HL-60 (cell line): ENCODE results near the gene NAT14.

Experiments used
- DNase-seq, 2 experiments: peaks; one replicate each; pipeline ENCODE4 v3.0.0-alpha.2; 2010 to 2020; ENCODE audit warnings: low read depth in 1 of 2, low spot score in 1 of 2
- H3K27ac ChIP-seq: fragments of 250-450 bp; sonication (Bioruptor Pico); replicated peaks from 2 replicates; pipeline ENCODE4 v1.5.1; 2020; ENCODE audit warnings: mild to moderate bottlenecking, moderate library complexity
- H3K27me3 ChIP-seq: fragments of 250-450 bp; sonication (Bioruptor Pico); 2 replicates; pipeline ENCODE4 v1.5.1; 2021; ENCODE audit warnings: mild to moderate bottlenecking, moderate library complexity; ENCODE audit not compliant: insufficient read depth, poor library complexity, severe bottlenecking
- H3K4me3 ChIP-seq: replicated peaks from 2 replicates; pipeline ENCODE4 v1.5.1; 2011; ENCODE audit warnings: mild to moderate bottlenecking, control low read depth, low read length; ENCODE audit not compliant: insufficient read depth
- GABPA ChIP-seq: IDR thresholded peaks from 2 replicates; pipeline ENCODE4 v1.6.1; 2012; ENCODE audit warnings: low read depth
- POLR2AphosphoS5 ChIP-seq: IDR thresholded peaks from 2 replicates; pipeline ENCODE4 v1.6.1; 2012; ENCODE audit warnings: low read depth
- REST ChIP-seq: IDR thresholded peaks from 2 replicates; pipeline ENCODE4 v1.6.1; 2012; ENCODE audit warnings: low read depth; ENCODE audit not compliant: insufficient replicate concordance
- SPI1 ChIP-seq: IDR thresholded peaks from 2 replicates; pipeline ENCODE4 v1.6.1; 2012; ENCODE audit warnings: low read depth, mild to moderate bottlenecking, borderline replicate concordance
- TF ChIP-seq, protein P1 (sequence below): IDR thresholded peaks from one replicate; pipeline ENCODE4 v1.5.1; 2011; ENCODE audit warnings: low read length, control low read depth, inconsistent platforms; ENCODE audit not compliant: insufficient read depth

NAT14 gene

DNA sequence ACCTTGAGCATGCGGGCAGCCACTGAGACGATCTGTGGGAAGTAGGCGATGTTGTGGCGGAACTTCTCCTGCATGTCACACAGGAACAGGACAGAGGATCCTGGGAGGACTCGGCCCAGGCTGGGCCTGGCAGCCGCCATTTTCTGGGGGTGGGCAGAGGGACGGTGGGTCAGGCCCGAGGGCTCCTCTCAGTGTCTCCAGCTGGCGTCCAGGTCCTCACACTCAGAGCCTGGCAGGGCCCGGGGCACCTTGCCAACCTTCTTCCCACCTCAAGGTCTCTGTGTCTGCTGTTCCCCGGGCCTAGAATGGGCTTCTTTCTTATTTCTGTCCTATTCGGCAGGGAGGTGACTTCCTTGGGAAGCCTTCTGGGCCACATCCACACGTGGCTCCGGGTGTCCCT, 28.6 kb upstream of the NAT14 start:
- TF ChIP-seq GABPA: no peak
- TF ChIP-seq, protein P1, sequence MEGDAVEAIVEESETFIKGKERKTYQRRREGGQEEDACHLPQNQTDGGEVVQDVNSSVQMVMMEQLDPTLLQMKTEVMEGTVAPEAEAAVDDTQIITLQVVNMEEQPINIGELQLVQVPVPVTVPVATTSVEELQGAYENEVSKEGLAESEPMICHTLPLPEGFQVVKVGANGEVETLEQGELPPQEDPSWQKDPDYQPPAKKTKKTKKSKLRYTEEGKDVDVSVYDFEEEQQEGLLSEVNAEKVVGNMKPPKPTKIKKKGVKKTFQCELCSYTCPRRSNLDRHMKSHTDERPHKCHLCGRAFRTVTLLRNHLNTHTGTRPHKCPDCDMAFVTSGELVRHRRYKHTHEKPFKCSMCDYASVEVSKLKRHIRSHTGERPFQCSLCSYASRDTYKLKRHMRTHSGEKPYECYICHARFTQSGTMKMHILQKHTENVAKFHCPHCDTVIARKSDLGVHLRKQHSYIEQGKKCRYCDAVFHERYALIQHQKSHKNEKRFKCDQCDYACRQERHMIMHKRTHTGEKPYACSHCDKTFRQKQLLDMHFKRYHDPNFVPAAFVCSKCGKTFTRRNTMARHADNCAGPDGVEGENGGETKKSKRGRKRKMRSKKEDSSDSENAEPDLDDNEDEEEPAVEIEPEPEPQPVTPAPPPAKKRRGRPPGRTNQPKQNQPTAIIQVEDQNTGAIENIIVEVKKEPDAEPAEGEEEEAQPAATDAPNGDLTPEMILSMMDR: no peak
- no peak for TF ChIP-seq REST
- TF ChIP-seq SPI1: no peak
- no peak for TF ChIP-seq POLR2AphosphoS5
- H3K27ac ChIP-seq: no peak overlapping the region
- H3K27me3 ChIP-seq: peaks cover 9% of the 10 kb centered on the region
- DNase-seq: no peak
- H3K4me3 ChIP-seq: no peak overlapping the region

DNA sequence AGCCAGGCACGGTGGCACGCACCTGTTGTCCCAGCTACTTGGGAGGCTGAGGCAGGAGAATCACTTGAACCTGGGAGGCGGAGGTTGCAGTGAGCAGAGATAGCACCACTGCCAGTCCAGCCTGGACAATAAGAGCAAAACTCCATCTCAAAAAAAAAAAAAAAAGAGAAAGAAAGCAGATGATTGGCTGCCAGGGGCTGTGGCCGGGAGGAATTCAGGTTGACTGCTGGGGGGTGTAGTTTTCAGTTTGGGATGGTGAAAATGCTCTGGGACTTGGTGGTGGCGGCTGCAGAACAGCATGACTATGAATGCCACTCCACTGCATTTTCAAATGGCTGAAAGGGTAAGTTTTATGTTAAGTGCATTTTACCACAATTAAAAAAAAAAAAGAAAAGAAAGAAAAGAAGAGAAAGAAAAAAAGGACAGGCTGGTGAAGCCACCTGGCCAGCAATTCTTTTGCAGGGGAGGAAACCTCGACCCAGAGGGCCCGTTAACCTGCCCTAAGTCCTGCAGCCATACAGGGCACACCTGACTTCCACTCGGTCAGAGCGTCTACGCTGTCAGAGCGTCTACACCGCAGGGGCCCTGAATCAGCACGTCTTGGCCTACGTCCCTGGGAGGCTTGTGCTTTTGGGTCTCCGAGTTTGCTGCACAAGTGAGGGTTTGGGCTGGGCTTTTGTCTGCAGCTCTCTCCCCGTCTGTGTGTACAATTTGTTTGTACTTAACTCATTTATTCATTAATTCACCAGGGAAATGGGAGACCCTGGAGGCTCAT, 27.1 kb upstream of the NAT14 start:
- TF ChIP-seq, protein P1: no peak
- no peak for TF ChIP-seq POLR2AphosphoS5
- no peak for TF ChIP-seq GABPA
- no peak for TF ChIP-seq REST
- TF ChIP-seq SPI1: no peak

DNA sequence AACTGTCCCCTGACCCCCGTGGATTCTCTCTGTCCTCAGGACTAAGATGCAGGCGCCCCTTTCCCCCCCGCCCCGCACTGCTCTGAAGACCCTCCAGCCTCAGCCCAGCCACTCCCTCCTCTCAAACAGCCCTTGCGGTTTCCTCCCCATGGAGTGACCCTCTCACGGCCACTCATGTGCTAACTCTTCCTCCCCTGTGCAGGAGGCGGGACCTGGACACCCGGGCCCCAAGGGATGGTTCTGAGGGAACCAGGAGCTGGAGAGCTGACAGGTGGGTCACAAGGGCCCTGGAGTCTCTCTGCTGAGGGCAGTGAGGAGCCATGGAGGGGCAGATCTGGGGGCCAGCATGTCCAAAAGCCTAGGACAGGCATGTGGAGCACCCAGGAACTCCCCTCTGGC, 25.4 kb upstream of the NAT14 start:
- Histone ChIP-seq H3K27ac (no peak overlapping the region), H3K27me3 (no peaks in the 10 kb centered on the region), H3K4me3 (no peak overlapping the region)
- TF ChIP-seq REST (no peak), SPI1 (no peak)
- DNase-seq: no peak

More for the DNA sequence above, 27.1 kb upstream of the NAT14 start:
- no peak for DNase-seq
- Histone ChIP-seq H3K4me3 (no peak overlapping the region), H3K27ac (no peak overlapping the region), H3K27me3 (no peaks in the 10 kb centered on the region)
